Suprapubic skin (tissue), 4 donors: ENCODE data around the gene NOSIP.

ENCODE experiments used
- CTCF ChIP-seq, 2 donors: fragments of 200-600 bp in 1 of 2; fragments of 450-650 bp in 1 of 2; sonication (generic) in 1 of 2; IDR thresholded peaks; one replicate each; pipeline ENCODE4 v1.5.1; 2016 to 2019; ENCODE audit warnings: antibody characterized with exemption in 2 of 2, mild to moderate bottlenecking in 1 of 2, moderate library complexity in 1 of 2
- POLR2A ChIP-seq, 2 donors: fragments of 450-650 bp; IDR thresholded peaks; one replicate each; pipeline ENCODE4 v1.6.1; 2017; ENCODE audit warnings: antibody characterized with exemption in 2 of 2, mild to moderate bottlenecking in 2 of 2, moderate library complexity in 2 of 2
- POLR2AphosphoS5 ChIP-seq, 3 donors: sonication (generic); formaldehyde crosslinking; IDR thresholded peaks; one replicate each; pipeline ENCODE4 v1.6.1; 2017; ENCODE audit warnings: antibody characterized with exemption in 3 of 3

GRCh38 chr19:49573425-49573824, 6.9 kb downstream of the NOSIP start:
- no peak for TF ChIP-seq POLR2A (IDR thresholded peaks at IDR 0.05)
- no peak for TF ChIP-seq CTCF (IDR thresholded peaks at IDR 0.05)
- TF ChIP-seq POLR2AphosphoS5 (IDR thresholded peaks at IDR 0.05) = no peak
